Measurements from ENCODE around the gene NKIRAS1.
"Not testable (repeated sequence)": the region's sequence is repeated elsewhere in the genome, so short reads cannot be mapped to it uniquely, and the experiment has no call there.

Gene NKIRAS1

GRCh38 chr3:23875113-23875725 is 41.6 kb downstream of the NKIRAS1 start:
- DNase-seq (ENCODE audit: low spot score), result no peak
- TF ChIP-seq CTCF (IDR thresholded peaks at IDR 0.05; ENCODE audit: borderline replicate concordance, control extremely low read depth, extremely low read depth, insufficient read depth, missing control alignments), result no peak
- in situ Hi-C loops (cut with MboI; ENCODE audit: low sequenced_read_pairs, unreplicated experiment), result loop anchor here (25.0 kb wide), 1 partner anchor 362 kb away; no protein-coding TSS in a partner anchor

GRCh38 chr3:23874359-23875112 is 42.3 kb downstream of the NKIRAS1 start:
- no peak for DNase-seq (ENCODE audit: low spot score)
- no peak for TF ChIP-seq CTCF (IDR thresholded peaks at IDR 0.05; ENCODE audit: borderline replicate concordance, control extremely low read depth, extremely low read depth, insufficient read depth, missing control alignments)
- in situ Hi-C loops (cut with MboI; ENCODE audit: low sequenced_read_pairs, unreplicated experiment), result loop anchor here (25.0 kb wide), 1 partner anchor 363 kb away; no protein-coding TSS in a partner anchor

- no peak for TF ChIP-seq CTCF (IDR thresholded peaks at IDR 0.05; ENCODE audit: borderline replicate concordance, control extremely low read depth, extremely low read depth, insufficient read depth, missing control alignments)
- DNase-seq (ENCODE audit: low spot score), result no peak
- in situ Hi-C loops (cut with MboI; ENCODE audit: low sequenced_read_pairs, unreplicated experiment), result no loop called here
These were observed 42.8 kb downstream of the NKIRAS1 start for GRCh38 chr3:23873941-23874340.

- TF ChIP-seq CTCF (IDR thresholded peaks at IDR 0.05; ENCODE audit: borderline replicate concordance, control extremely low read depth, extremely low read depth, insufficient read depth, missing control alignments), result no peak
- in situ Hi-C loops (cut with MboI; ENCODE audit: low sequenced_read_pairs, unreplicated experiment), result no loop called here
- no peak for DNase-seq (ENCODE audit: low spot score)
These were observed 44.5 kb downstream of the NKIRAS1 start for GRCh38 chr3:23872330-23872729.

GRCh38 chr3:23871361-23871760 is 45.4 kb downstream of the NKIRAS1 start:
- DNase-seq (ENCODE audit: low spot score); in situ Hi-C loops (cut with MboI; ENCODE audit: low sequenced_read_pairs, unreplicated experiment): not testable (repeated sequence)

- DNase-seq (ENCODE audit: low spot score); in situ Hi-C loops (cut with MboI; ENCODE audit: low sequenced_read_pairs, unreplicated experiment): not testable (repeated sequence)
These were observed 46.1 kb downstream of the NKIRAS1 start for GRCh38 chr3:23870663-23871043.

GRCh38 chr3:23869977-23870662 is 46.7 kb downstream of the NKIRAS1 start:
- no peak for DNase-seq (ENCODE audit: low spot score)
- in situ Hi-C loops (cut with MboI; ENCODE audit: low sequenced_read_pairs, unreplicated experiment), result no loop called here
- no peak for TF ChIP-seq CTCF (IDR thresholded peaks at IDR 0.05; ENCODE audit: borderline replicate concordance, control extremely low read depth, extremely low read depth, insufficient read depth, missing control alignments)
